ENCODE measurements around the gene PARD3. TPM values are rescaled to one million over a fixed set of nuclear protein-coding genes. Genes with fewer than 3 reads are reported as not detected.

Gene PARD3
- total and polyA plus RNA-seq, 10 of the 15 experiments (the other 5 are each of a cell fraction or from before 2014, with no cell fraction given) = 2.6 to 43.1 (median 13.9) TPM

GRCh38 chr10:34689053-34689452, 126.0 kb downstream of the PARD3 start:
- Histone ChIP-seq H3K27ac (ENCODE audit: control insufficient read depth, insufficient read depth) (no peak overlapping the region), H3K27me3 (replicated peaks in 1 of 2; ENCODE audit: control insufficient read depth in 2 of 2, insufficient read depth in 2 of 2, low read length in 1 of 2) (no peaks in the 10 kb centered on the region), H3K4me2 (ENCODE audit: control insufficient read depth, insufficient read depth) (no peak overlapping the region), H3K36me3 (ENCODE audit: control insufficient read depth in 2 of 2, insufficient read depth in 2 of 2, low read length in 1 of 2) (no peaks in the 10 kb centered on the region), H4K20me1 (ENCODE audit: control insufficient read depth, insufficient read depth) (no peaks in the 10 kb centered on the region), H3K9me3 (replicated peaks; ENCODE audit: control insufficient read depth, insufficient read depth, low read length) (no peaks in the 10 kb centered on the region), H3K9ac (ENCODE audit: control insufficient read depth, insufficient read depth, low read length) (no peak overlapping the region), H3K4me3 (no peak overlapping the region), H2AFZ (ENCODE audit: control insufficient read depth, low read depth, low read length) (no peak overlapping the region), H3K79me2 (ENCODE audit: control insufficient read depth, insufficient read depth, low read length) (no peaks in the 10 kb centered on the region), H3K4me1 (ENCODE audit: control insufficient read depth, insufficient read depth, low read length) (no peaks in the 10 kb centered on the region)
- SMC1A ChIA-PET (ENCODE audit: uncharacterized antibody, unreplicated experiment) = interaction anchor here (1.1 kb wide), 1 partner anchor 36 kb away, joined by 4 read pairs; no protein-coding TSS in a partner anchor
- 71% methylated on average over 8 of the region's 8 CpGs for WGBS (ENCODE audit: insufficient coverage, insufficient replicate concordance, low lambda C conversion rate, missing lambda C conversion rate)
- no peak for TF ChIP-seq EP300 (IDR thresholded peaks at IDR 0.05; ENCODE audit: borderline replicate concordance in 1 of 2, control insufficient read depth in 1 of 2, low read depth in 2 of 2, low read length in 2 of 2)
- TF ChIP-seq MEF2B (IDR thresholded peaks at IDR 0.05; ENCODE audit: partially characterized antibody, poor library complexity, severe bottlenecking) = no peak
- TF ChIP-seq POLR2AphosphoS2 (IDR thresholded peaks at IDR 0.05; ENCODE audit: low read depth, low read length) = no peak
- no peak for TF ChIP-seq ATF7 (IDR thresholded peaks at IDR 0.05; ENCODE audit: low read depth)
- TF ChIP-seq KAT2A (conservative IDR thresholded peaks at IDR 0.05; ENCODE audit: control insufficient read depth, low read depth, low read length) = no peak
- TF ChIP-seq MXI1 (IDR thresholded peaks at IDR 0.05; ENCODE audit: low read depth, low read length) = no peak
- DNase-seq (ENCODE audit: low read depth, low spot score) (no peak), ATAC-seq (no peak), FAIRE-seq (no peak)
- POLR2A ChIA-PET = interaction anchor here (0.6 to 1.1 kb wide), 2 partner anchors 9 to 243 kb away, joined by 3 to 4 read pairs; no protein-coding TSS in a partner anchor
- intact Hi-C loops (cut with micrococcal nuclease; ENCODE audit: unreplicated experiment) = no loop called here
- RAD21 ChIA-PET (ENCODE audit: unreplicated experiment) = interaction anchor here (0.5 to 0.7 kb wide), 2 partner anchors 35 to 388 kb away, joined by 3 read pairs; no protein-coding TSS in a partner anchor
- no TSS peak for BruUV-seq (replicated peaks)
- in situ Hi-C loops (cut with MboI) = no loop called here
- CTCF ChIA-PET = interaction anchor here (0.6 to 1.2 kb wide), 6 partner anchors 23 to 132 kb away, joined by 3 read pairs; no protein-coding TSS in a partner anchor

Measured in GM12878 (cell line).